Measurements from ENCODE around the gene SPON2. TPM values are rescaled to one million over a fixed set of nuclear protein-coding genes. Genes with fewer than 3 reads are reported as not detected.

The SPON2 gene
- total RNA-seq, 4 donors from 2014 or later, result 2.4 to 14.1 (median 6.6) TPM

DNA sequence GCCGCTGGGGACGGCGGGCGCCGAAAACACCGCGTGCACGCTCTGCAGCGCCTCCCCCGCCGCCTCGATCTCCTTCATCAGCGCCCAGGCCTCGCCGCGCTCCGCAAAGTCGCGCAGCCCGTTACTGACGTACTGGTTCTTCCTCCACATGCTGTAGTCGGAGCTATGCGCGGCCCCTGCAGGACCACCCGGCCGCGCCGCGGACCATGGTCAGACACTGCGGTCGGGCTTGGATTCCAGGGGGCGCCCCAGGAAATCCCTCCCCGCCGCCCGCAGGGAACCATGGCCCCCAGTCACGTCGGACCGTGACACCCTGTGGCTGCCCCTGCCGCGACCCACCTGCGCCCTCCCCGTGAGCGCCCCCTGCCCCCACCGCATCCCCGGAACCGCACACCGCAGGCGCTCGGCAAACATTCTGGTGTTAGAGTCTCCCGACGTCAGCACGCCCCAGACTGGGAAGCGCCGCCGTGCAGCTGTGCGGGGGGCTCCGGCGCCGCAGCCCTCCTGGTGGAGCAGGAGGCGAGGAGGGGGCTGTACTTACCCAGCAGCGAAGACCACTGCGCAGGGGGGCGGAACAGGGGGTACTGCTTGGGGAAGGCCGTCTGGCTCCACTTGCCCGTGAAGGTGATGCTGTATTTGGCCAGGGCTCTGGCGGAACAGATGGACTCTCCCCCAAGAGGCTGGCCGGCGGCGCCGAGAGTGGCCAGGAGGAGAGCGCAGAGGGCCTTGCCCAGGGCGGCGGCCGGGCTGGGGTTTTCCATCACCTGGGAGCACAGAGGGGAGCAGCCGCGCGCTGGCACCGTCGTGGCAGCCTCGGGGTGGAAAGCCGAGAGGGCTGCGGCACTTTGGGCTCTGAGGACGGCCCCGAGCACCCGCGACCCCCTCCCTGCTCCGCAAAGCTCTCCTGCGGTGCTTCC, 814 bp downstream of the SPON2 start:
- 2% methylated on average over 10 of the region's 88 CpGs; no CpG with 5 or more reads in 1 of the 2 donors for WGBS, 2 donors
- DNase-seq, result peak; percentile 29 to 31
- Histone ChIP-seq H3K4me1 (peaks cover 21 to 34% of the 10 kb centered on the region in 2 donors), H3K27me3 (peaks cover 17% of the 10 kb centered on the region), H3K36me3 (no peaks in the 10 kb centered on the region), H3K27ac (no peak overlapping the region), H3K9me3 (no peaks in the 10 kb centered on the region), H3K4me3 (replicated peaks in 1 of 3) (peak overlapping the region in 1 of 3 donors; percentile 10)
- intact Hi-C loops (cut with DNase I), result no loop called here
- TF ChIP-seq POLR2A (IDR thresholded peaks at IDR 0.05) (no peak), CTCF (IDR thresholded peaks at IDR 0.05) (no peak)

DNA sequence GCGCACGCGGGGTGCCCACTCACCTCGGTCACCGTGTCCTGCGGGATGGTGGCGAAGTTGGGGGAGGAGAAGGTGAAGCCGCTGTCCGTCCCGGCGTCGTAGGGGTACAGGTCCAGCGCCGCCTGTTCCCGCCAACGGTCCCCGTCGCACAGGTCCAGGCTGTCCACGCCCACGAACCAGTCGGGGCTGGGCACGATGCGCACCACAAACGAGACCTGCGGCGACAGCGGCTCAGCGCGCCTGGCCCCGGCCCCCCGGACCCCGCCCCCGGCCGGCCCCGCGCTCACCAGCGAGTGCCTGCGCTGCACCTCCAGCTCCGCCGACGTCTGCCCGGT, 1.4 kb downstream of the SPON2 start:
- Histone ChIP-seq H3K4me1 (peaks cover 21 to 34% of the 10 kb centered on the region in 2 donors), H3K9me3 (no peaks in the 10 kb centered on the region), H3K27ac (no peak overlapping the region), H3K4me3 (replicated peaks in 1 of 3) (no peak overlapping the region), H3K27me3 (peaks cover 17% of the 10 kb centered on the region), H3K36me3 (no peaks in the 10 kb centered on the region)
- intact Hi-C loops (cut with DNase I), result no loop called here
- no CpG with 5 or more reads among the region's 42 CpGs for WGBS, 2 donors
- TF ChIP-seq CTCF (IDR thresholded peaks at IDR 0.05) (no peak), POLR2A (IDR thresholded peaks at IDR 0.05) (no peak)
- DNase-seq, result no peak

DNA sequence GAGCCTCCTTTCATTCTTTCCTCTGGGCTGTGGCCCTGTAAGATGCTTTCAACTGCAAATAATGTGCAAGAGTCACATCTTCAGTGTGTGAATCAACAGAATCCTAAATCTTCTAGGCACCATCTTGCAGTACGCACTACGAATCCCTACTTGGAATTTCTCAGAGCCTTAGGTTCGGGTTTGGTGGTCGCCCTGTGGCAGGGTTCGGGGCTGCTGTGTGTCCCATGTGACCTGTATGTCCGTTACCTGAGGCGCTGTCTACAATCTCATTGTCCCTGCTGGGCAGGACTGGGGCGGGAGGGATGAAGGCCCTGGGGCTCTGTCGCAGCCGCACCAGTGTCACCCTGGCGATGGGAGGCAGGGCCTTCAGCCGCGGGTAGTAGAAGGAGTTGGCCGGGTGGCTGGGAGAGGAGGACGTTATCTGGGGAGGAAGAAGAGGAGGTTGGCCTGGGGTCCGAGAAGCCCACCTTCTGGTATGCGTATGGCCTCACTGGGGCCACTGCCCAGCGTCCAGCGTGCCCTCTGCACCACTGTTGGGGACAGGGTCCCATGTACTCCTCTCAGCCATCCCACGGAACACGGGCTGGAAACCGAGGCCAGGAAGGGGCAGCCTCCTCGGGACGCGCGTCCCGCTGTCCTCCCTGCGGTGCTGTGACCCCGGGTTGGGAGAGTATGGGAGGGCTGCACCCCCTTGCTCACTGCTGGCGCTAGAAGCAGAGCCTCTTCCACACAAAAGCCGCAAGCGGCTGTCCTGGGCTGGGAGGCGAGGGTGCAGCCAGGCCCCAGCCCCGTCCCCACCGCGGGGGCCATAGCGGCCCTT, 2.0 kb downstream of the SPON2 start:
- 91 to 92% methylated on average over 13 to 16 of the region's 37 CpGs for WGBS, 2 donors
- peaks cover 17% of the 10 kb centered on the region for H3K27me3 ChIP-seq
- H3K4me1 ChIP-seq, result peaks cover 21 to 34% of the 10 kb centered on the region in 2 donors
- no peak overlapping the region for H3K27ac ChIP-seq
- intact Hi-C loops (cut with DNase I), result no loop called here
- TF ChIP-seq CTCF (IDR thresholded peaks at IDR 0.05) (no peak), POLR2A (IDR thresholded peaks at IDR 0.05) (no peak)
- no peaks in the 10 kb centered on the region for H3K9me3 ChIP-seq
- no peak for DNase-seq
- no peak overlapping the region for H3K4me3 ChIP-seq (replicated peaks in 1 of 3)
- no peaks in the 10 kb centered on the region for H3K36me3 ChIP-seq

DNA sequence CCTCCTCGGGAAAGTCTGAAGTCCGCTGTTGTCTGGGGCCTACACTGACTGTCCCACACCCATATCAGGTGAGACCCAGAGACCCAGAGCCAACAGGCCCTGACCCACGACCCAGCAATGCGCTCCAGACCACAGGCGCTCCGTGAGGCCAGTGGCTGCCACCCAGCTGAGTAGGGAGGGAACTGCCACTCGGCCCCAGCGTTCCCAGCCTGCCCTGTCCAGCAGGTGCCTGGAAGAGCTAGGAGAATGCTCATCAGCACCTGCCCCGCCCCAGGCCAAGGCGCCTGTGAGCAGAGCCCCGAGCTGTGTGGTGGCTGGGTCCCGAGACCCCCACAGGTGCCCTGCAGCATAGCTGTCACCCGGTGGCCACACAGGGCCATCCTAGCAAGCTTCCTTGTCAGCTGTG, 2.7 kb downstream of the SPON2 start:
- H3K4me1 ChIP-seq, result peaks cover 21 to 34% of the 10 kb centered on the region in 2 donors
- H3K27ac ChIP-seq, result no peak overlapping the region
- H3K27me3 ChIP-seq, result peaks cover 17% of the 10 kb centered on the region
- intact Hi-C loops (cut with DNase I), result loop anchor here (10.0 kb wide), 1 partner anchor 185 kb away; no protein-coding TSS in a partner anchor
- TF ChIP-seq CTCF (IDR thresholded peaks at IDR 0.05) (no peak), POLR2A (IDR thresholded peaks at IDR 0.05) (no peak)
- no peak overlapping the region for H3K4me3 ChIP-seq (replicated peaks in 1 of 3)
- no peaks in the 10 kb centered on the region for H3K36me3 ChIP-seq
- no peak for DNase-seq
- H3K9me3 ChIP-seq, result no peaks in the 10 kb centered on the region
- 83% methylated on average over 6 of the region's 13 CpGs; no CpG with 5 or more reads in 1 of the 2 donors for WGBS, 2 donors

All from thyroid gland (tissue), 4 donors.